Measurements from ENCODE around the gene MED12. TPM values are rescaled to one million over a fixed set of nuclear protein-coding genes. Genes with fewer than 3 reads are reported as not detected.

Gene MED12
- total and polyA plus RNA-seq, 10 of the 15 experiments (the other 5 are each of a cell fraction or from before 2014, with no cell fraction given): 0.68 to 28.5 (median 13.7) TPM

DNA sequence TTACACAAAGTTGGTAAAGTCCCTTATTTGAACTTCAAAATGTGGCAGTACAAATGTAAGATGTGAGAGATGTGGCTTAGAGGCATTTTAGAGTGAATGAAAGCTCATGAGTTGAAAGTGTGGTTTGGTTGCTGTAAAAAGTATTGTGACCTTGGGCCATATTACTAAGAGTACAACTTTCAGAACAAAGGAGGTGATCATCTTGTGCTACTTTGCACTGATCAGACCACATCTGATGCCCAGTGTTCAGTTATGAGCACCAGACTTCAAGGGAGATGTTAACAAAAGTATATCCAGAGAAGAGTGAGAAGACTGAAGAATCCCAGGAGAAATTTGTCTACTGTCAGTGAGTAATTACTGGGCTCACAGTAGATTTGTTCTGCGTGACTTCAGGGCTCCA lies 56.4 kb downstream of the MED12 start:
- SMC1A ChIA-PET (ENCODE audit: uncharacterized antibody, unreplicated experiment): no interaction called here
- intact Hi-C loops (cut with micrococcal nuclease; ENCODE audit: unreplicated experiment): no loop called here
- TF ChIP-seq HCFC1 (IDR thresholded peaks at IDR 0.05; ENCODE audit: low read length) (no peak), MTA3 (IDR thresholded peaks at IDR 0.05; ENCODE audit: borderline replicate concordance, low read length) (no peak), PML (IDR thresholded peaks at IDR 0.05; ENCODE audit: low read length) (no peak), ZBTB33 (IDR thresholded peaks at IDR 0.05) (no peak), CHD2 (IDR thresholded peaks at IDR 0.05; ENCODE audit: borderline replicate concordance, low read depth, low read length) (no peak), RAD51 (IDR thresholded peaks at IDR 0.05) (no peak), SRF (IDR thresholded peaks at IDR 0.05; ENCODE audit: low read depth in 2 of 2, low read length in 2 of 2) (no peak), NR2F1 (conservative IDR thresholded peaks at IDR 0.05) (no peak), JUNB (IDR thresholded peaks at IDR 0.05) (no peak), RELA (IDR thresholded peaks at IDR 0.05; ENCODE audit: borderline replicate concordance, partially characterized antibody) (no peak), NR2C2 (IDR thresholded peaks at IDR 0.05; ENCODE audit: borderline replicate concordance, control insufficient read depth, insufficient read length, low read depth) (no peak), ZNF207 (IDR thresholded peaks at IDR 0.05; ENCODE audit: borderline replicate concordance) (no peak), ETV6 (conservative IDR thresholded peaks at IDR 0.05 in 1 of 2, IDR thresholded peaks at IDR 0.05 in 1 of 2; ENCODE audit: borderline replicate concordance in 1 of 2, low read depth in 1 of 2) (no peak), NBN (IDR thresholded peaks at IDR 0.05) (no peak), EGR1 (IDR thresholded peaks at IDR 0.05; ENCODE audit: borderline replicate concordance in 1 of 2, low read depth in 2 of 2, low read length in 2 of 2) (no peak), BCL3 (IDR thresholded peaks at IDR 0.05; ENCODE audit: borderline replicate concordance, insufficient read depth, low read depth, low read length, poor library complexity, severe bottlenecking) (no peak), MXI1 (IDR thresholded peaks at IDR 0.05; ENCODE audit: low read depth, low read length) (no peak)
- TF ChIP-seq, protein P1, sequence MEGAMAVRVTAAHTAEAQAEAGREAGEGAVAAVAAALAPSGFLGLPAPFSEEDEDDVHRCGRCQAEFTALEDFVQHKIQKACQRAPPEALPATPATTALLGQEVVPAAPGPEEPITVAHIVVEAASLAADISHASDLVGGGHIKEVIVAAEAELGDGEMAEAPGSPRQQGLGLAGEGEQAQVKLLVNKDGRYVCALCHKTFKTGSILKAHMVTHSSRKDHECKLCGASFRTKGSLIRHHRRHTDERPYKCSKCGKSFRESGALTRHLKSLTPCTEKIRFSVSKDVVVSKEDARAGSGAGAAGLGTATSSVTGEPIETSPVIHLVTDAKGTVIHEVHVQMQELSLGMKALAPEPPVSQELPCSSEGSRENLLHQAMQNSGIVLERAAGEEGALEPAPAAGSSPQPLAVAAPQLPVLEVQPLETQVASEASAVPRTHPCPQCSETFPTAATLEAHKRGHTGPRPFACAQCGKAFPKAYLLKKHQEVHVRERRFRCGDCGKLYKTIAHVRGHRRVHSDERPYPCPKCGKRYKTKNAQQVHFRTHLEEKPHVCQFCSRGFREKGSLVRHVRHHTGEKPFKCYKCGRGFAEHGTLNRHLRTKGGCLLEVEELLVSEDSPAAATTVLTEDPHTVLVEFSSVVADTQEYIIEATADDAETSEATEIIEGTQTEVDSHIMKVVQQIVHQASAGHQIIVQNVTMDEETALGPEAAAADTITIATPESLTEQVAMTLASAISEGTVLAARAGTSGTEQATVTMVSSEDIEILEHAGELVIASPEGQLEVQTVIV (IDR thresholded peaks at IDR 0.05; ENCODE audit: borderline replicate concordance, partially characterized antibody): no peak
- TF ChIP-seq, protein P2, sequence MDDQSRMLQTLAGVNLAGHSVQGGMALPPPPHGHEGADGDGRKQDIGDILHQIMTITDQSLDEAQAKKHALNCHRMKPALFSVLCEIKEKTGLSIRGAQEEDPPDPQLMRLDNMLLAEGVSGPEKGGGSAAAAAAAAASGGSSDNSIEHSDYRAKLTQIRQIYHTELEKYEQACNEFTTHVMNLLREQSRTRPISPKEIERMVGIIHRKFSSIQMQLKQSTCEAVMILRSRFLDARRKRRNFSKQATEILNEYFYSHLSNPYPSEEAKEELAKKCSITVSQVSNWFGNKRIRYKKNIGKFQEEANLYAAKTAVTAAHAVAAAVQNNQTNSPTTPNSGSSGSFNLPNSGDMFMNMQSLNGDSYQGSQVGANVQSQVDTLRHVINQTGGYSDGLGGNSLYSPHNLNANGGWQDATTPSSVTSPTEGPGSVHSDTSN (IDR thresholded peaks at IDR 0.05; ENCODE audit: insufficient replicate concordance, low read depth, low read length): no peak

More for the DNA sequence above, 56.4 kb downstream of the MED12 start:
- no peak overlapping the region for H3K4me3 ChIP-seq
- no peaks in the 10 kb centered on the region for H3K27me3 ChIP-seq (replicated peaks in 1 of 2; ENCODE audit: control insufficient read depth in 2 of 2, insufficient read depth in 2 of 2, low read length in 1 of 2)
- no peaks in the 10 kb centered on the region for H3K79me2 ChIP-seq (ENCODE audit: control insufficient read depth, insufficient read depth, low read length)
- 82% methylated on average over 1 of the region's 1 CpG for WGBS (ENCODE audit: insufficient coverage, insufficient replicate concordance, low lambda C conversion rate, missing lambda C conversion rate)
- BruUV-seq (replicated peaks): no TSS peak
- RAD21 ChIA-PET (ENCODE audit: unreplicated experiment): no interaction called here
- no peaks in the 10 kb centered on the region for H4K20me1 ChIP-seq (ENCODE audit: control insufficient read depth, insufficient read depth)
- peaks cover 0 to 3% of the 10 kb centered on the region in 2 experiments; a peak in 1 of 4 replicates for H3K36me3 ChIP-seq (ENCODE audit: control insufficient read depth in 2 of 2, insufficient read depth in 2 of 2, low read length in 1 of 2)
- FAIRE-seq: no peak
- no peak overlapping the region for H3K9ac ChIP-seq (ENCODE audit: control insufficient read depth, insufficient read depth, low read length)
- no peak overlapping the region for H3K4me2 ChIP-seq (ENCODE audit: control insufficient read depth, insufficient read depth)
- POLR2A ChIA-PET: no interaction called here
- no peak overlapping the region for H3K27ac ChIP-seq (ENCODE audit: control insufficient read depth, insufficient read depth)
- no peak for ATAC-seq
- H3K9me3 ChIP-seq (replicated peaks; ENCODE audit: control insufficient read depth, insufficient read depth, low read length): no peaks in the 10 kb centered on the region
- no peaks in the 10 kb centered on the region for H3K4me1 ChIP-seq (ENCODE audit: control insufficient read depth, insufficient read depth, low read length)
- in situ Hi-C loops (cut with MboI): loop anchor here (5.0 kb wide), 1 partner anchor 402 kb away; no protein-coding TSS in a partner anchor
- no peak overlapping the region for H2AFZ ChIP-seq (ENCODE audit: control insufficient read depth, low read depth, low read length)
- CTCF ChIA-PET: no interaction called here
- no peak for DNase-seq (ENCODE audit: low read depth, low spot score)
